SIG-M5 (cell line): ENCODE data around the gene SYMPK.
A peak's percentile ranks its signal among the peaks of the same experiment; 100 is the strongest.

Experiments
- DNase-seq: peaks from one replicate; lab custom pipeline; 2025; lab: John Stamatoyannopoulos, UW

SYMPK gene

DNA sequence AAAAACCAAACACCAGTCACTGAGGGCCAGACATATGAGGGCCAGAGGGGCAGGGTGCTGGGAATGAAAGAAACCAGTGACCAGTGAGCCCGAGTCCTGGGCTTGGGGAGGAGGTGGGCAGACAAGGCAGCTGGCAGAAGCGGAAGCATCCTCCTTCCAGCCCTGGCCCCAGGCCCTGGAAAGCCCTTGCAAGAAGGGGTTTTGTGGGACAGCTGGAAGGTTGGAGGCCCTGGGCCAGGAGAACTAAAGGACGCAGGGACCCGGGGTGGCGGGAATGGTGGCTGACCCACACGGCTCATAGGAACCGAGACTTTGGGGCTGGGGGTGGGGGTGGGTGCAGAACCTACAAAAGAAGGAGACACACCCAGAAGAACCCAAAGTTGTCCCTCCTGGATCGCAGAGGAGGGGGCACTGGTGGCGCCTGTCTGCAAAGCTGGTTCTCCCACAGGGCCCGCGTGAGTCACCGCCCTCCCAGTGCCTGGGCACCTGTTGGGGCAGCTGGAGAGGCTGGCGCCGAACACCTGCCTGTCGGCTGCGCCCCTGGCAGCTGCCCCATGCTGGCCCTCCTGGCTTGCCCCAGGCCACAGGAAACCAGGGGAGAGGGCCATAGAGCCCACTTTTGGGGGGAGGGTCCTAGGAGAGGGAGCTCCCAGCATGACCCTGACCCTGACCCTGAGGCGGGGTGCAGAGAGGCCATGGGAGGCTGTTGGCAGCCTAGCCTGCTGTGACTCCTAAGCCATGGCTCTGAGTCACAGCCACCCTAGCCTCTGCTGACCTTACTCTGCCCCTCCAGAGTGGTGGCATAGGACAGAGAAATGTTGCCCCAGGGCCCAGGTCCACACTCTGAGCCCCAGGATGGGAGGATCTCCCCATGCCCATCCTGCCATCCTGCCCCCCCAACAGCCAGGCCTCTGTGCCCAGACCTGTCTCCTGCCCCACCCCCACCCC is 81.5 kb downstream of the SYMPK start:
- no peak for DNase-seq

DNA sequence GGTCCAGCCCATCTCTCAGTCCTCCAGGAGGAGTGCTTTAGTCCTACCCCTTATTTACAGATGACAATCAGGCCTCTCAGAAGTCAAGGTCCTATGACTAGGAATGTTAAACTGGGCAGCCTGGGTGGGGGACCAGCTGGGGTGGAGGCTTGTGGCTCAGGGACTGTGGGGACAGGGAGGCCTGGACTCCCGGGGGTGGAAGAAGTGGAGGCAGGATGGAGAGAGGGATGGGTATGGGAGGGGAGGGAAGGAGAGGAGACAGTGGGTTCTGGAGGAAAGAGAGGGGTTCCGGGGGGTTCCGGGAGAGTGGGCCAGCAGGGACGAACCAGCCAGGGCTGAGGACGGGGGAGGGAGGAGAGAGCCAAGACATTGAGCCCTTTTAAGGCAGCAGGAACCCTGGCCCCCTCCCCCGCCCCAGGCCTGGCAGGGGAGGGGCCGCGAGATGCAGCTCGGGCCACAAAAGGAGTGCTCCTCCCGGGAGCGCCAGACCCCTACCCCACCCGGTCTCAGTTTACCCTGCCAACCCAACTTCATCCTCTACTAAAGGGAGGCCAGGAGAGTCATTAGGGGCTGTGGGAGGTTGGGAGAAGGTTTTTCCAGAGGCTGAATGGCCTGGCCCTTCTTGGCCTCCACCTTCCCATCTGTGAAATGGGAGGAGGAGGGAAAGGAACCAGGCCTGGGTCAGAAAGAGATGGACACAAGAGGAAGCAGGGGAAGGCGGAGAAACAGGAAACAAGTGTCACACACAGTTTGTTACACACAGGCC is 82.3 kb downstream of the SYMPK start:
- DNase-seq: no peak

DNA sequence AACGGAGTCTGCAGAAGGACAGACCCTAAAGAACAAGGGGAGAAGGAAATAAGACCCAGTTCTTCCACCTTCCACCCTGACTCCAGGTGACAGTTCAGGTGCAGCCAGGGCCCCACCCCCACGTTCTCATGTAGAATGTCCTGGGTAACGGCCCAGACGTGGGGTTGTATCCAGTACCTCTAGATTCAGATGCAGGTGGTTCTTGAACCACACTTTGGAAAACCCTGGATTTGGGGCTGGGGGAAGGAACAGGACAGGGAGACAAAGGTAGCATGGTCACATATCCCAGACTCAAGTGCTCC is 82.8 kb downstream of the SYMPK start:
- no peak for DNase-seq

DNA sequence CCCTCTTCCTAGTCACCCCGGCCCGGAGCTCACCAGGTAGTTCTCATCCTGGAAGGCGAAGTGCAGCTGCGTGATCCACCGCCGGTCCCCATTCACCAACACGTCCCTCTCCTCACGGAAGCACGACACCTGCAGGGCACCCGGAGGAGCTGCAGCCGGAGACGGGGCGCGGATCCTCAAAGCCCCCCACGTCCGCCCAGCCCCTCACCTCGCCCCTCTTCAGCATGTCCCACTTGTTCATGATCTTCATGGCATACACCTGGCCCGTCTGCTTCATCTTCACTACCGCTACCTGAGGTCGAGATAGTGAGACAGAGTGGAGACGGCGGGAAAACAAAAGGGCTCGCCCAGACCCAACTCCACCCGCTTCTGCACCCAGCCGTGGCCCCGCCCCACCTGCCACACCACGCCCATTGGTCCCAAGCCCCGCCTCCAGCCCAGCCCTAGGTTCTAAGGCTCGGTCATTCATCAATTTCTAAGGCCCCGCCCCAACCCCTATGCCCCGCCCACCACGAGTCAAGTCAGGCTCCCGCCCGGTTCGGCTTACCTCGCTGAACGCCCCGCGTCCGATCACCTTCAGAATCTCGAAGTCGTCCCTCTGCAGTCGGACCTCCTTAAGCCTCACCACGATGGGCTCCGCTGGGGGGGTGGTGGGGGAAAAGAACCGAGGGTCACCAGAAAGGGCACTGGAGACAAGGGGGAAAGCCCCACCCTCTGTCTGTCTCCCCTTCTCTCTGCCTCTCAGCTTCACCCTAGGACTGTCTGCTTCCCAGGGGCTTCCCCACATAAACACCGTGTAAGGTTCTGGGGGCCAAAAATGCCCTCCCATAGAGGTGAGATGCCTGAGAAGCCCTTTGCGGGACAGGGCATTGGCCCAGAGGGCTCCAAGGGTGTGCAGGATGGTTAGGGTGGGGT is 83.5 kb downstream of the SYMPK start:
- no peak for DNase-seq

DNA sequence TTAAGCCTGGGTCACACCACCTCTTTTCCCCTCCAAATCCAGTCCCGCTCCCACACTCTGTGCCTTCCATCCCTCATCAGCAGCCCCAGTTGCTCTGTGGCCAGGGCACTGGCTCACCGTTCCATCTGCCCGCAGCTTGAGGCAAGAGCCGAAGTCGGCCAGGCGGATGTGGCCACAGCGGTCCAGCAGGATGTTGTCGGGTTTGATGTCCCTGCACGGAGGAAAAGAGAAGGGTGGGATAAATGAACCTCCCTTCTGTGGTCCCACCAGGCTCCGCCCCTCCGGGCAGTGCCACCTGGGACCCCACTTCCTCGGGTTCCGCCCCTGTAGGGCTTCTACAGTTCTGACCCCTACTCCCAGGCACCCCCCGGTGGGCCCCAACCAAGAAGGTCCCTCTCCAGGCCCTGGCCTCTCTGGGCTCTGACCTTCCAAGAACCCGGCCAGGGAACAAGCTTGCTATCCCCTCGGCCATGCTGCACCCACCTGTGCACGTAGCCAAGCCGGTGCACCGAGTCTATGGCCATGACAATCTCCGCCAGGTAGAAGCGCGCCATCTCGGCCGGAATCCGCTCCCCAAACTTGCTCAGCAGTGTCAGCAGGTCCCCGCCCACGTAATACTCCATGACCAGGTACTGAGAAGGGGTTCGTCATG is 84.8 kb downstream of the SYMPK start:
- DNase-seq: no peak

DNA sequence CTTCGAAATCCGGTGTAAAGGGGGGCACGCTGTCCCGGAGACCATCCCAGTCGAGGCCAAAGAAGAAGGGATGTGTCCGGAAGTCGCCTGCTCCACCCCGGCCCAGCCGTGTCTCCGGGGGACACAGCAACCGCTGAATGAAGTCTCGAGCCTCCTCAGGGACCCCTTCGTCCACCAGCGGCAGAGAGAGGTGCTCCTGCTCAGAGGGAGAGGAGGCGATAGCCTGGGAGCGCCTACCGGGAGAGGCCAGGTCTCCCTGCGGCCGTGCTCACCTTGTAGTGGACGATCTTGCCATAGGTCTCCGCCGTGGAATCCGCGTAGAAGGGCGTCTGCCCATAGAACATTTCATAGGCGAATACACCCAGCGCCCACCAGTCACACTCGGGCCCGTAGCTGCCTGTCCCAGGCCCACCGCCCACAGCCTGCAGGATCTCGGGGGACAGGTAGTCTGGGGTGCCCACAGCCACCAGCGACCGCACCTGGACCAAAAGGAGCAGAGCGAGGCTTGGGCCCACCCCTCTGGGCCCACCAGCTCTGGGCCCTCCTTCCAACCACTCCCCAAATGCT is 85.5 kb downstream of the SYMPK start:
- no peak for DNase-seq

DNA sequence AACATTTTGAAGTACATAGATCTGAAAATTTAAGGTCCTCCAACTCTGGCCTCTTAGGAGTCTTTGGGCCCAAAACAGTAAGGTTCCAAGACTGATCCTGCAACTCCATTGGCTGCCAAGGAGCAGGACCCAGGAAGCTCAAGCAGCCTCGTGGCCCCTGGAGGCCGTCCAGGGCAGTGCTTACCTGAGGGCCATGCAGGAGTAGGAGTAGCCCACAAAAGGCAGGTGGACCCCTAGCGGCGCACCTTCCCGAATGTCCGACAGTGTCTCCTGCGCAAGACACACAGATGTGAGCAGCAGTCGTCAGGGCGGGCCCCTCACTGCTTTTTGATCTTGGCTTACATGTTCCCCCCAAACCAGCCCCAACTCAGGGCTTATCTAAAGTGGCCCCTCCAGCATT is 88.2 kb downstream of the SYMPK start:
- no peak for DNase-seq

DNA sequence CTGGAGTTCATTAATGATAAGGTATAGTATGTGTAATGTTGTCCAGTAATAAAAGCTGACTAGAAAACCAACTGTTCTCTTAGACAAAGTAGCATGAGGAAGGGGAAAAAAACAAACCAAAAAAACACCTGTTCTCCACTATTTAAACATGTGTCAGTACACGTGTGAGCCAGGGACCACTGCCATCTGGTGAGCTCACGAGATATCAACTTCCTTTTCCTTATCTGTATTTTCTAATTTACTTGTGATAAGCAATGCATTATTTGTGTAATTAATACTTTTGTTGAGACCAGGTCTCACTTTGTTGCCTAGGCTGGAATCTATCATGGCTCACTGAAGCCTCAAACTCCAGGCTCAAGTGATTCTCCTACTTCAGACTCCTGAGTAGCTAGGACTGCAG is 89.6 kb downstream of the SYMPK start:
- DNase-seq: no peak

DNA sequence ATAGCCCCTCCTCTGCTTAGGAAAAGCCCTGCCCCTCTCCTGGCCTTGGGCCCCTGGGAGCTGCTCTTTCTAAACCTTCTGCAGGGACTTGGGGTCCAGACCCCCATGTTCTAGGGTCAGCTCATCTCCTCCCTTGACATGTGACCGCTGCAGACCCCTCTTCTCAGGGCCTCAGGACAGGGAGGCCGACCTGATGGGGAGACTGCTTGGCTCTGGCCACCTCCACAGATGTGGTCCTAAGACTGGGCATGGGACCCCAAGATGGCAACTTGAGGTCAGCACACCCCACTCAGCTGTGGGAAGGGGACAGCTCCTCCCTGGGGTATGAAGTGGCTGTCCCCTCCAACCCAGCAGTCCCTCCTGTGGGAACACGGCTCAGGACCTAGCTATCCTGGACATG is 90.0 kb downstream of the SYMPK start:
- DNase-seq: no peak

DNA sequence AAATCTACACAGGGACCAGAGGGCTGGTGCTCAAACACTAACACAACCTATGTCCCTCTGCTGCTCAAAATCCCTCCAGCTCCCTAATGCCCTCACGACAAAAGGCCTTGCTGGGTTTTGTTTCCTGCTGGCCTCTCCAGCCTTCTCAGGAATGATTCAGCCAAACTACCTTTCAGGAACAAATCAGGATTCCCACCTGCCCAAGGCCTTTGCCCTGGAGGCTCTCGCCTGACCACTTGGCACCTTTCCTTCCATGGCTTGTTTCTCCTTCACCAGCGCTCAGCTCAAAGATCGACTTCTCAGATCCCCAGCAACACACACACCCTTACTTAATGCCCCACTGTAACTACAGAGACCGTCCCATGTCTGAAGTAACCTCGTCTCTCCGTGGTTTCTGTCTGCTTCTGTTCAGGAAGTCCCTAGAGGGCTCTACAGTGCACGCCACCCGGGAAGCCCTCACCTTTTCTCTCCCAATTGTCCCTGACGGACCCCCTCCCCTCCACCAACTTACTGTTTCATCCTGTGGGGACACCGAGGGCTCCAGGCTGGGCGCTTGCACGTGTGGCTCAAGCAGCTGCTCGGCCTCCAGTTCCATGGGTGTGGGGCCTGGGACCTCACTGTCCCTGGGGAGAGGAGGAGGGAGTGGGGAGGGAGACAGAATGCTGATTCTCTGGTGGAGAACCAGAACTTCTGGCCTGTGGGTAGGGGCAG is 90.7 kb downstream of the SYMPK start:
- DNase-seq: no peak

DNA sequence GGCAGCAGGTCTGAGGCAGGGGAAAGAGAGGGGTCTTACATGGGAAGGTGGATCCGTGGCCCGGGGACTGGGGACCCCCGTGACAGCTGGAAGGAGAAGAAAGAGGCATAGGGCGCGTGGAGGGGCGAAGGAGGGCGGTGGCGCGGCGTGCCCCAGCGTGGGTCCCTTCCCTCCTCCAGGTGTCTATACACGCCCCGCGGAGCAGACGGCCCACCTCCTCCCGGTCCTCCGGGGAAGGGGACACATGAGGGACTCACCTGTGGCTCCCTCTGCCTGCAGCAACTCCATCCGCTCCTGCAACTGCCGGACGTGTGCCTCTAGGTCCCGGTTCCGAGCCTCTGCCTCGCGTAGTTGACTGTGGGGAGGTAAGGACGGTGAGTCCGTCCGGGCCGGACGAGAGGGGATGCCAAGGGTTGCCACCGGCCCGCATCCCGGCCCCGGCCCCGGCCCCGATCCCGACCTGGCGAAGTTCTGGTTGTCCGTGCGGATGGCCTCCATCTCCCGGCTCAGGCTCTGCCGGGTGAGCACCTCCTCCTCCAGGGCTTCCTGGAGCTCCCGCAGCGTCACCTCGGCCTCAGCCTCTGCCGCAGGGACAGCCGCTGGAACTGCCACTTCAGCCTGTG is 91.5 kb downstream of the SYMPK start:
- no peak for DNase-seq

DNA sequence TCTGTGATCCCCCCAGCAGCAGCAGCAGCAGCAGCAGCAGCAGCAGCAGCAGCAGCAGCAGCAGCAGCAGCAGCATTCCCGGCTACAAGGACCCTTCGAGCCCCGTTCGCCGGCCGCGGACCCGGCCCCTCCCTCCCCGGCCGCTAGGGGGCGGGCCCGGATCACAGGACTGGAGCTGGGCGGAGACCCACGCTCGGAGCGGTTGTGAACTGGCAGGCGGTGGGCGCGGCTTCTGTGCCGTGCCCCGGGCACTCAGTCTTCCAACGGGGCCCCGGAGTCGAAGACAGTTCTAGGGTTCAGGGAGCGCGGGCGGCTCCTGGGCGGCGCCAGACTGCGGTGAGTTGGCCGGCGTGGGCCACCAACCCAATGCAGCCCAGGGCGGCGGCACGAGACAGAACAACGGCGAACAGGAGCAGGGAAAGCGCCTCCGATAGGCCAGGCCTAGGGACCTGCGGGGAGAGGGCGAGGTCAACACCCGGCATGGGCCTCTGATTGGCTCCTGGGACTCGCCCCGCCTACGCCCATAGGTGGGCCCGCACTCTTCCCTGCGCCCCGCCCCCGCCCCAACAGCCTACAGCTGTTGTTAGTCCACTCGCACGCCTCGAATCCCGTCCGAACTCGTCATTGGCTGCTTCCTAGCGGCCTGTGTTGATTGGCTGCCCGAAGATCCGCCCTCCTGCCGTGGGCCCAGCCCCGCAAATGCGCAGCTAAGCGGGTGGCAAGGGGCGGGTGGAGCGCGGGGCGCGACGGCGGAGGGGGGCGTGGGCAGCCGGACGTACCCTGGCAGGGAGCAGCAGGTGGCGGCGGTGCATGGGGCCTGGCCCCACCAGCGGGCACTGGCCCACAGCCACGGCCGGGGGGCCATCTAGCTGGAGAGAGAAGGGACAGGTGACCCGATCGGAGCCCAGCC is 92.5 kb downstream of the SYMPK start:
- peak; percentile 70 for DNase-seq

DNA sequence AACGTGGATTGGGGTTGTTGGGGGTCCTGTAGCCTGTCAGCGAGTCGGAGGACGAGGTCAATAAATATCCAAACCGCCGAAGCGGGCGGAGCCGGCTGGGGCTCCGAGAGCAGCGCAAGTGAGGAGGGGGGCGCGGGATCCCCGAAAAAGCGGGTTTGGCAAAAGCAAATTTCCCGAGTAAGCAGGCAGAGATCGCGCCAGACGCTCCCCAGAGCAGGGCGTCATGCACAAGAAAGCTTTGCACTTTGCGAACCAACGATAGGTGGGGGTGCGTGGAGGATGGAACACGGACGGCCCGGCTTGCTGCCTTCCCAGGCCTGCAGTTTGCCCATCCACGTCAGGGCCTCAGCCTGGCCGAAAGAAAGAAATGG is 93.1 kb downstream of the SYMPK start:
- no peak for DNase-seq

DNA sequence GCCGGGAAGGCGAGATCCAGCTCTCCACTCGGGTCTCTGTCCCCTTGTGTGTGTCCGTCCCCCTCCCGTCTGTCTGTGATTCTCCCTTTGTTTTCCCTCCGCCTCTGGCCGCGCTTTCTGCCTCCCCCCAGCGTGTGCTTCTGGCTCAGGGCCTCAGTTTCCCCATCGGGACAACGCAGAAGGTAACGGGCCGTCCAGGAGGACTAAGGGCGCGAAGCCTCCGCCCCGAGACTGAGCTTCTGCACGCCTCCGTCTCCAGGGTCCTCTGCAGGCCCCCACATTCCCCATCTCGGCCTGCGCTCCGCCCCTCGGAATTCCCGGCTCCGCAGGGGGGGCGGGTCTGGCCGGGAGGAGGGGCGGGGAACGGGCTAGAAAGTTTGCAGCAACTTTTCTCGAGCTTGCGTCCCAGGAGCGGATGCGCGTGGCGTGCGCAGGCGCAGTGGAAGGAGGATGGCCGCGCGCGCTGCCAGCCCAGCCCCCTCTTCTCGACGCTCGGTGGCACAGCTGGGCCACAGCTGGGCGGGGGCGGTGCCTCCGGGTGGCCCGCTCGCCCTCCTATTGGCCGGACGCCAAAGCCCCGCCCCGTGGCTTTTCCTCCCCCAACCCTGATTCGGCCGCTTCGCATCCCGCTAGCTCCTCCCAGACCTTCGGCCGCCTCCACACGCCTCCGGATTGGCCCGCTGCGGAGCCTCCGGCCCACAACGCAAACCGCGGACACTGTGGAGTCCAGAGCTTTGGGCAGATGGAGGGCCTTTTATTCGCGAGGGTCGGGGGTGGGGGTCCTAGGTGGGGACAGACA is 93.8 kb downstream of the SYMPK start, which contains the start of gene SIX5:
Gene SIX5 (minus strand): TSS at position 269 of the 799 bp plus-strand sequence. CDS start 408 bp downstream, outside the sequence.
- DNase-seq: peak; percentile 31

DNA sequence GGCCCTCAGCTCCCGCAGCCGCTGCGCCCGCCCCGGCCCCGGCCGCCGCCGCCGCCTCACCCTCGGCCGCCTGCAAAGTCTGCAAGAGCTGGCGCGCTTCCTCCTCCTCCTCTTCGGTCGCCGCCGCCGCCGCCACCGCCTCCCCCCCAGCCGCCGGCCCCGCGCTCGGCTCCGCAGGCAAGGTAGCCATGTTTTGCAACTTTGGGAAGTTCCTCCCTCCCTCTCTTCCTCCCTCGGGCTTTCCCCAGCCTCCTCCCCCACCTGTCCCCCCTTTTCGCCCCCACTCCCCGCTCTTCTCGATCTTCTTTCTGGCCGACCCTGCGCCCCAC is 94.3 kb downstream of the SYMPK start:
- DNase-seq: no peak

DNA sequence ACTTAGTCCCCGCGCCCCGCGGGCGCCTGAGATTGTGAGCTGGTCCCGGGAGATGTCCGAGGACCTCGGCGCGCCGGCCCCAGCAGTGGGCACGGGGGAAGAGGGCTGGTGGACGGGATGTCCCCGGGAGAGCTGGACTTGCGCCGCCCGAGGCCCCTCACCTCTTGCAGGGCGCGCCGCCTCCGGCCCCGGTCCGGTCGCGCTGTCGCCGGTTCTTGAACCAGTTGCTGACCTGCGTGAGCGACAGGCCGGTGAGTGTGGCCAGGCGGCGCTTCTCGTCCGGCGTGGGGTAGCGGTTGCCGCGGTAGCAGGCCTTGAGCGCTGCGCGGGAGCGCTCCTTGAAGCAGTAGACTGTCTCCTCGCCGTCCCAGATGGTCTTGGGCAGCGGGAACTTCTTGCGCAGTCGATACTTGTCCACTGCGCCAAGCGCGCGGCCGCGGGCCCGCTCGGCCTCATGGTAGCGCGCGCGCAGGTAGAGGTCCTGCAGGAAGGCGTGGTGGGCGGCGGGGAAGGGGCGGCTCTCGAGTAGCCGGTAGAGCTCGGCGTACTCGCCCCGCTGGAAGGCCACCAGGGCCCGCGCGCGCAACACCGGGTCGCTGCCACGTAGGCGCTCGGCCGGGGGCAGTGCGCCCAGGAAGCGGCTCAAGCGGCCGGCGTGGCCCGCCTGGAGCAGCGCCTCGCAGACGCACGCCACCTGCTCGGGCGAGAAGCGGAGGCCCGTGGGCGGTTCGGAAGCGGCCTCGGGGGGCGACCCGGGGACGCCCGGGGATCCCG is 94.9 kb downstream of the SYMPK start:
- DNase-seq: no peak

DNA sequence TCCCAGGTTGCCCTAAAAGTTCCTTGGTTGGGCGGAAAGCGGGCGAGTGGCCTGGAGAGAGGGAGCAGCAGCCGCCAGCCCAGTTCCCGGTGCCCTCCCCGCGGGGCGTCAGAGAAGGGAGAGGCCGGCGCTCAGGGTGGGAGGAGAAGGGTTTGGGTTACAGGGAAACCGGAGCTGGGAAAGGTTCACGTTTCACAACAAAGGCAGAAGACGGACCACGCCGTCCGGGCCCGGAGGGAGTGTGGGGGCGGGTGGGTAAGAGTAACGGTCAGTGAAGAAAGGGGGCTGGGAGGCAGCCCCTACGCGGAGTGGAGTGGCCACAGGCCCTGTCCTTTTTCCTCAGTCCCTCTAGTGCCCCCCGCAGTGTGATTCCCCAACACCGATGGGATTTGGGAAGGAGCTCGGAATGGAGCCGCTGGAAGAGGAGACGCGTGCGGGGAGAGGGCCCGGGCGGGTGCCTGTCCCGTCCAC is 95.5 kb downstream of the SYMPK start:
- no peak for DNase-seq
